SJSA1 (cell line): ENCODE results near the gene KIF5A. TPM values are rescaled to one million over a fixed set of nuclear protein-coding genes. Genes with fewer than 3 reads are reported as not detected.

ENCODE experiments used
- DNase-seq, 2 experiments: peaks; one replicate each; pipeline ENCODE4 v3.0.0-alpha.2; 2015 to 2020; ENCODE audit warnings: low spot score in 2 of 2, low read depth in 1 of 2
- H3K27ac ChIP-seq: fragments of 250-450 bp; sonication (Bioruptor Pico); 2 replicates; pipeline ENCODE4 v1.5.1; 2020; ENCODE audit warnings: mild to moderate bottlenecking, moderate library complexity
- H3K27me3 ChIP-seq: fragments of 250-450 bp; sonication (Bioruptor Pico); replicated peaks from 2 replicates; pipeline ENCODE4 v1.5.1; 2020; ENCODE audit warnings: mild to moderate bottlenecking, moderate library complexity
- H3K36me3 ChIP-seq: fragments of 250-450 bp; sonication (Bioruptor Pico); 2 replicates; pipeline ENCODE4 v1.5.1; 2020; ENCODE audit warnings: mild to moderate bottlenecking
- H3K4me1 ChIP-seq: fragments of 250-450 bp; sonication (Bioruptor Pico); replicated peaks from 2 replicates; pipeline ENCODE4 v1.6.1; 2021; ENCODE audit warnings: mild to moderate bottlenecking
- H3K4me3 ChIP-seq: fragments of 250-450 bp; sonication (Bioruptor Pico); 2 replicates; pipeline ENCODE4 v1.5.1; 2020; ENCODE audit warnings: mild to moderate bottlenecking
- H3K9me3 ChIP-seq: fragments of 250-450 bp; sonication (Bioruptor Pico); replicated peaks from 2 replicates; pipeline ENCODE4 v1.5.1; 2020; ENCODE audit warnings: mild to moderate bottlenecking
- total RNA-seq: library from RNA; depleted of rRNA; stranded (reverse); fragments of >200 nt; shearing (Covaris generic); gene quantifications from 2 replicates; pipeline ENCODE4 v1.2.3, GENCODE V29; 2014; rRNA removed

Gene KIF5A
- total RNA-seq, 1 experiment from 2014 or later = 2.1 TPM

DNA sequence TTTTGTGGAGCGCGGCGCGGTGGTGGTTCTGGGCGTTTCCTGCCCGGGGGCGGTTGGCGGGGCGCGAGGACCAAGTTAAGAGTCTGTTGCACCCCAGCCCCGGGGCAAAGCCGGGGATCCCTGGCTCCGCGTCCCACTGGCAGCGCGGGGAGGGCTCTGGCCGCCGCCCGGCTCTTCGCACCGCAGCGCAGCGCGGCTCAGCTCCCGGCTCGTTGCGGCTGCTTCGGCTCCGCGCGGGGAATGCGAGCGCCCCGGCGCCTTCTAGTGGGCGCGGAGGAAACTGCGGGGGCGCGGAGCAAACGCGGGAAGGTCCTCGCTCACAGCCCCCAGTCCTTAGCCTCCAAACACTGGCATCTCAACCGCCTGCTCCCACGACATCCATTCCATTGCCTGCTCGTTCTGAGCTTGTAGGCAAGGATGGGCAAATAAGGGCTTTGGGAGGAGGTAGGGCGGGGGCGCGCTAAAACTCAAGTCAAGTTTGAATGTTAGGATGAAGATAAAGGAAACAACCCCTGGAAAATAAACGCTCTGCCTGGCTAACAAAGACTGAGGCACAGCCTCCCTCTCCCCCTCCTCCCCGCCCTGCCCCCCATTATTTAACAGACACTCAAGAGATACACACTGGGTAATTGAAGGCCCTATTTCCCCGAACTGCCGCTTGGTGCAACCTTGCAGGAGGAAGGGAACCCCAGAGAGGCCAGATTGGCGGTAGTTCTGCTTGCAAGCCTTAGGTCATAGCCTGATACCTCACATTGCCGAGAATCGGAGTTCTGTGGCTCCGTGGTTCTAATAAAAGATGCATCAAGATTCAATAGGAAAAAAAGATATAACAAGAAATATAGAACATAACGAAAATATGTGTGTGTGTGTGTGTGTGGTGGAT, 83.4 kb downstream of the KIF5A start, which contains the start of gene B4GALNT1:
B4GALNT1 (minus strand) TSS at position 244 of the 883 bp plus-strand sequence. CDS start 1,069 bp downstream, outside the sequence.
- H3K4me3 ChIP-seq = peak within 1 kb of the TSS; percentile 58
- H3K4me1 ChIP-seq = peaks cover 27% of the 10 kb centered on the region
- H3K9me3 ChIP-seq = no peaks in the 10 kb centered on the region
- H3K27me3 ChIP-seq = peaks cover 34% of the 10 kb centered on the region
- peak within 1 kb of the TSS; percentile 40 for H3K27ac ChIP-seq
- H3K36me3 ChIP-seq = peaks cover 44% of the 10 kb centered on the region
- peak; percentile 100 for DNase-seq

Other genes starting within 250 kb of the KIF5A start
- 14.2 and 18.4 TPM in 2 replicates for gene R3HDM2, start 119.0 kb upstream of the KIF5A start, total RNA-seq
- 0.18 and 0.88 TPM in 2 replicates for gene INHBC, start 115.3 kb upstream of the KIF5A start, total RNA-seq
- gene INHBE, start 94.7 kb upstream of the KIF5A start, total RNA-seq = 2.2 and 2.5 TPM in 2 replicates
- gene GLI1, start 90.3 kb upstream of the KIF5A start, total RNA-seq = 225 and 323 TPM in 2 replicates
- 30.6 TPM in 2 replicates for gene ARHGAP9, start 70.2 kb upstream of the KIF5A start, total RNA-seq
- 3,352 and 4,750 TPM in 2 replicates for gene MARS1, start 62.0 kb upstream of the KIF5A start, total RNA-seq
- 564 and 686 TPM in 2 replicates for gene DDIT3, start 29.5 kb upstream of the KIF5A start, total RNA-seq
- gene MBD6, start 27.2 kb upstream of the KIF5A start, total RNA-seq = 63.3 and 70.5 TPM in 2 replicates
- 3,855 and 4,325 TPM in 2 replicates for gene DCTN2, start 2.9 kb upstream of the KIF5A start, total RNA-seq
- 544 and 654 TPM in 2 replicates for gene PIP4K2C, start 41.1 kb downstream of the KIF5A start, total RNA-seq
- gene DTX3, start 54.8 kb downstream of the KIF5A start, total RNA-seq = 187 and 286 TPM in 2 replicates
- 107 and 145 TPM in 2 replicates for gene ARHGEF25, start 61.4 kb downstream of the KIF5A start, total RNA-seq
- 841 and 950 TPM in 2 replicates for gene B4GALNT1, start 83.2 kb downstream of the KIF5A start, total RNA-seq
- 4,436 and 6,328 TPM in 2 replicates for gene OS9, start 144.1 kb downstream of the KIF5A start, total RNA-seq
- gene AGAP2, start 188.7 kb downstream of the KIF5A start, total RNA-seq = 0.78 and 0.89 TPM in 2 replicates
- 429 and 571 TPM in 2 replicates for gene TSPAN31, start 195.0 kb downstream of the KIF5A start, total RNA-seq
- gene CDK4, start 202.3 kb downstream of the KIF5A start, total RNA-seq = 3,953 and 4,723 TPM in 2 replicates
- 88.7 and 107 TPM in 2 replicates for gene MARCHF9, start 205.1 kb downstream of the KIF5A start, total RNA-seq
- 12.9 and 21.9 TPM in 2 replicates for gene CYP27B1, start 217.0 kb downstream of the KIF5A start, total RNA-seq
- gene METTL1, start 222.1 kb downstream of the KIF5A start, total RNA-seq = 173 and 193 TPM in 2 replicates
- 53.1 and 62.2 TPM in 2 replicates for gene EEF1AKMT3, start 222.6 kb downstream of the KIF5A start, total RNA-seq
- gene TSFM, start 232.7 kb downstream of the KIF5A start, total RNA-seq = 591 and 596 TPM in 2 replicates